Fibroblast of villous mesenchyme (primary cell): Measurements from ENCODE around the gene MAGI2. TPM values are rescaled to one million over a fixed set of nuclear protein-coding genes. Genes with fewer than 3 reads are reported as not detected.
A peak's percentile ranks its signal among the peaks of the same experiment; 100 is the strongest.

Experiments used
- DNase-seq: peaks from one replicate; pipeline ENCODE4 v3.0.0-alpha.2; 2010; ENCODE audit warnings: low read depth
- H3K4me3 ChIP-seq: 2 replicates; pipeline ENCODE4 v1.5.1; 2011; ENCODE audit warnings: low read depth, mild to moderate bottlenecking, low read length
- CTCF ChIP-seq: IDR thresholded peaks from 2 replicates; pipeline ENCODE4 v1.5.1; 2012; ENCODE audit warnings: low read depth, mild to moderate bottlenecking, low read length; ENCODE audit not compliant: insufficient read depth
- total RNA-seq: library from RNA; depleted of rRNA; stranded (reverse); fragments of >200 nt; gene quantifications from 2 replicates; pipeline ENCODE4 v1.2.3, GENCODE V29; 2012

MAGI2 gene
- total RNA-seq, 1 donor, result 24.6 TPM

- TF ChIP-seq CTCF, result no peak
- DNase-seq, result no peak
- H3K4me3 ChIP-seq, result no peak overlapping the region
These were observed 716.9 kb downstream of the MAGI2 start for GRCh38 chr7:78736548-78736947.

GRCh38 chr7:78734626-78735025 is 718.8 kb downstream of the MAGI2 start:
- no peak for DNase-seq
- no peak overlapping the region for H3K4me3 ChIP-seq
- no peak for TF ChIP-seq CTCF

GRCh38 chr7:78720066-78720465 is 733.4 kb downstream of the MAGI2 start:
- H3K4me3 ChIP-seq, result no peak overlapping the region
- no peak for TF ChIP-seq CTCF
- DNase-seq, result no peak

GRCh38 chr7:78718212-78718611 is 735.3 kb downstream of the MAGI2 start:
- H3K4me3 ChIP-seq, result no peak overlapping the region
- no peak for DNase-seq
- TF ChIP-seq CTCF, result no peak

- peak; percentile 26 for DNase-seq
- H3K4me3 ChIP-seq, result no peak overlapping the region
- TF ChIP-seq CTCF, result no peak
These were observed 736.6 kb downstream of the MAGI2 start for GRCh38 chr7:78716876-78717275.

GRCh38 chr7:78714356-78714755 is 739.1 kb downstream of the MAGI2 start:
- no peak overlapping the region for H3K4me3 ChIP-seq
- TF ChIP-seq CTCF, result no peak
- no peak for DNase-seq

GRCh38 chr7:78712111-78712510 is 741.4 kb downstream of the MAGI2 start:
- no peak for DNase-seq
- H3K4me3 ChIP-seq, result no peak overlapping the region
- no peak for TF ChIP-seq CTCF
